A549 treated with AZD9567 at 1 μM for 4 hours (cell line): ENCODE data around the gene SRSF7. TPM values are rescaled to one million over a fixed set of nuclear protein-coding genes. Genes with fewer than 3 reads are reported as not detected.

Experiments used
- total RNA-seq: library from RNA; stranded (reverse); fragments of 200-300 nt; extraction: Qiagen RNA extraction; gene quantifications from 5 replicates; pipeline ENCODE4 v1.2.3, GENCODE V29; 2022; ENCODE audit not compliant: insufficient read depth

Gene SRSF7
- 307 to 415 TPM (median 374 TPM) in 5 replicates for total RNA-seq

DNA sequence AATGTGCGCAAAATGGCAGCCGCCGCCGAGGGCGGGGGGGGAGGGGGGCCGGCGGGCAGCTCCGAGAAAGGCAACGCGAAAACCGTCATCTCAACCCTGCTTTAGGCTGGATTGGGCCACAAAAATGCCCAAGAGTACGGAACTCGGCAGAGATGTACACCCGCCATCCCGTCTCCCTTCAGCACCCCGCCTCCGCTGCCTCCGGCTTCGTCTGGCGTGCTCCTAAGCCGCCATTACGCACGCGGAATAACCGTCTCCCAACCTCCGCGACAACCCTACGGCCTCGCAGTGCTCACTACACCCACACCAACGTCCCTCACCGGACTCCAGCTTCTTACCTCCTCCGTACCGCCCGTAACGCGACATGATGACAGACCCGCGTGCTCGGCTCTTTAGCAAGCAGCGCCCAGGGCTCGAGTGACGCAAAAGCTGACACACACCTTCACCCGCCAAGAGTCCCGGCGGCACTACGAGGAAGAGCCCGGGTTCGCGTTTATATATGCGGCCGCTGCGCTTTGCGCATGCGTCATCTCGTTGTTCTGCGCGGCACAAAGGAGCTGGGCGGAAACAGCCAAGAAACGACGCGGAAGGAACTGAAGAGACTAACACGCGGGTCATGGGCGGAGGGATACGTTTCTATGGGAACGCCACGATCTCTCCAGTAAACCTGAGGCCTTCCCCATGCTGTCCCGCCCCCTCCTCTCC lies at the start of gene SRSF7:
TSS of gene SRSF7 (minus strand) at position 471 of the 705 bp plus-strand sequence. CDS start at position 366, 105 bp downstream.

Other genes starting within 250 kb of the SRSF7 start
- gene HNRNPLL, start 148.4 kb downstream of the SRSF7 start, total RNA-seq: 17.8 to 31.1 TPM (median 25.6 TPM) in 5 replicates
- gene GALM, start 85.2 kb downstream of the SRSF7 start, total RNA-seq: 14.7 to 20.2 TPM (median 15.2 TPM) in 5 replicates
- gene GEMIN6, start 26.8 kb upstream of the SRSF7 start, total RNA-seq: 29.5 to 39.7 TPM (median 39.2 TPM) in 5 replicates
- 17.1 to 19.5 TPM (median 19.0 TPM) in 5 replicates for gene DHX57, start 124.6 kb upstream of the SRSF7 start, total RNA-seq
- 38.3 to 61.2 TPM (median 40.2 TPM) in 5 replicates for gene MORN2, start 124.6 kb upstream of the SRSF7 start, total RNA-seq
- gene ARHGEF33, start 138.5 kb upstream of the SRSF7 start, total RNA-seq: 0.02 to 0.11 TPM (median 0.10 TPM) in 3 of 5 replicates, not detected in the others